Lower leg skin (tissue), 4 donors: ENCODE results near the gene FIS1. TPM values are rescaled to one million over a fixed set of nuclear protein-coding genes. Genes with fewer than 3 reads are reported as not detected.

Experiments used
- DNase-seq, 2 donors: peaks; one replicate each; pipeline ENCODE4 v3.0.0-alpha.2; 2019; ENCODE audit warnings: low spot score in 2 of 2
- H3K4me3 ChIP-seq: fragments of 200-600 bp; sonication (generic); 2 replicates; pipeline ENCODE4 v1.5.1; 2017; ENCODE audit warnings: mild to moderate bottlenecking, low read depth; ENCODE audit not compliant: poor library complexity, severe bottlenecking
- POLR2A ChIP-seq, 2 donors: fragments of 450-650 bp; IDR thresholded peaks; one replicate each; pipeline ENCODE4 v1.6.1; 2016 to 2017; ENCODE audit warnings: antibody characterized with exemption in 2 of 2, mild to moderate bottlenecking in 1 of 2, moderate library complexity in 1 of 2
- WGBS, 2 donors: methylation state at CpG; one replicate each; pipeline ENCODE4 v1.1.5; 2018; 5-methylcytosine and 5-hydroxymethylcytosine counted together
- intact Hi-C: fragments of 100-400 bp; cut with DNase I; formaldehyde crosslinking; loops from one replicate; pipeline ENCODE4 v1.15.0; 2023; ENCODE audit warnings: low total_unique reads
- total RNA-seq, 4 donors: library from RNA; depleted of rRNA; stranded (reverse); fragments of >200 nt; gene quantifications; one replicate each; pipeline ENCODE4 v1.1.0, GENCODE V29; 2016
- TF ChIP-seq, protein P1 (sequence below), 3 donors: fragments of 450-650 bp; IDR thresholded peaks; one replicate each; pipeline ENCODE4 v1.5.1; 2016; ENCODE audit warnings: antibody characterized with exemption in 3 of 3, mild to moderate bottlenecking in 3 of 3, moderate library complexity in 2 of 3

FIS1 gene
- total RNA-seq, 4 donors from 2014 or later = 162 to 273 (median 213) TPM

DNA sequence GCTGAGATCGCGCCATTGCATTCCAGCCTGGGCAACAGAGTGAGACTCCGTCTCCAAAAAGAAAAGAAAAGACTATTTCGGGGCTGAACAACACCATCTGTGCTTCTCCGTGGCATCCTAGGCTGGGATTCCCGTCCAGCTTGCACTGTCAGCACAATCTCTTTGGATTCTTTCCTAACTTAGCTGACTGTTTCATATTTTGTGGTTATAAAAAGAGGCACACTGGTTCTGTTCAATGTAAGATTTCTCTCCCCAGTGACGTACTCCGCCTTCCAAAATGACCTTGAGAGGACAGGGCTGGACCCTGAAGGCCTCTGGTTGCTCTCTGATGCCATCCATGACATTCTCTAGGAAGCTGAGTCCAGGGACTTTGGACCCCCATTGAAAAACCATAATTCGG is 18.2 kb downstream of the FIS1 start:
- TF ChIP-seq, protein P1, sequence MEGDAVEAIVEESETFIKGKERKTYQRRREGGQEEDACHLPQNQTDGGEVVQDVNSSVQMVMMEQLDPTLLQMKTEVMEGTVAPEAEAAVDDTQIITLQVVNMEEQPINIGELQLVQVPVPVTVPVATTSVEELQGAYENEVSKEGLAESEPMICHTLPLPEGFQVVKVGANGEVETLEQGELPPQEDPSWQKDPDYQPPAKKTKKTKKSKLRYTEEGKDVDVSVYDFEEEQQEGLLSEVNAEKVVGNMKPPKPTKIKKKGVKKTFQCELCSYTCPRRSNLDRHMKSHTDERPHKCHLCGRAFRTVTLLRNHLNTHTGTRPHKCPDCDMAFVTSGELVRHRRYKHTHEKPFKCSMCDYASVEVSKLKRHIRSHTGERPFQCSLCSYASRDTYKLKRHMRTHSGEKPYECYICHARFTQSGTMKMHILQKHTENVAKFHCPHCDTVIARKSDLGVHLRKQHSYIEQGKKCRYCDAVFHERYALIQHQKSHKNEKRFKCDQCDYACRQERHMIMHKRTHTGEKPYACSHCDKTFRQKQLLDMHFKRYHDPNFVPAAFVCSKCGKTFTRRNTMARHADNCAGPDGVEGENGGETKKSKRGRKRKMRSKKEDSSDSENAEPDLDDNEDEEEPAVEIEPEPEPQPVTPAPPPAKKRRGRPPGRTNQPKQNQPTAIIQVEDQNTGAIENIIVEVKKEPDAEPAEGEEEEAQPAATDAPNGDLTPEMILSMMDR (IDR thresholded peaks at IDR 0.05) = no peak
- TF ChIP-seq POLR2A (IDR thresholded peaks at IDR 0.05) = no peak
- H3K4me3 ChIP-seq = no peak overlapping the region
- intact Hi-C loops = no loop called here
- DNase-seq = no peak
- WGBS, 2 donors = 74 to 86% methylated on average over 9 of the region's 9 CpGs

DNA sequence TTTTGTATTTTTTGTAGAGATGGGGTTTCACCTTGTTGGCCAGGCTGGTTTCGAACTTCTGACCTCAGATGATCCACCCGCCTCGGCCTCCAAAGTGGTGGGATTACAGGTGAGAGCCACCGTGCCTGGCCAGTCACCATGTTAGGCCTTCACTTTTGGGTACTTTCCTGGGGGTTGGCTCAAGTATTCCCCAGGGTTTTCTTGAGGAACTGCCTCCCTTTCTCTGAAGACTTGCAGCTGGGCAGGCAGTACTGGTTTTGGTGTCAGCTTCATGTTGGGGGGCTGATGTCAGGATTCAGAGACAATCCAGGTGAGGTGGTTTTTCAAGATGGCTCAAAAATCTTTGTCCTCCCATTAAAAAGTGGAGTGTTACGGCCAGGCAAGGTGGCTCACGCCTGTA is 19.2 kb downstream of the FIS1 start:
- intact Hi-C loops = no loop called here
- WGBS, 2 donors = 93 to 94% methylated on average over 6 of the region's 6 CpGs
- TF ChIP-seq POLR2A (IDR thresholded peaks at IDR 0.05) = no peak
- TF ChIP-seq, protein P1 (IDR thresholded peaks at IDR 0.05) = no peak
- no peak overlapping the region for H3K4me3 ChIP-seq
- DNase-seq = no peak

DNA sequence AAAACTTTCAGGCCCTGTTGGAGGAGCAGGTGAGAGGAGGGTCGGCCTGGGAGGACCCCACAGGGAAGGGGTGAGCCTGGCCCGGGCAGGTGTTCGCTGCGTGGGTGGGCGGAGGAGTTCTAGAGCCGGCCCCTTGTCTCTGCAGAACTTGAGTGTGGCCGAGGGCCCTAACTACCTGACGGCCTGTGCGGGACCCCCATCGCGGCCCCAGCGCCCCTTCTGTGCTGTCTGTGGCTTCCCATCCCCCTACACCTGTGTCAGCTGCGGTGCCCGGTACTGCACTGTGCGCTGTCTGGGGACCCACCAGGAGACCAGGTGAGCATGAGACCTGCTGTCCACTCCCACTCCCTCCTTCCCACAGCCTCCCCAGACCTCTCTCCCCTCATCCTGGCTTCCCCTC is 21.4 kb downstream of the FIS1 start:
- intact Hi-C loops = no loop called here
- DNase-seq = no peak
- TF ChIP-seq, protein P1 (IDR thresholded peaks at IDR 0.05) = no peak
- no peak for TF ChIP-seq POLR2A (IDR thresholded peaks at IDR 0.05)
- no peak overlapping the region for H3K4me3 ChIP-seq
- 92 to 95% methylated on average over 15 of the region's 15 CpGs for WGBS, 2 donors

DNA sequence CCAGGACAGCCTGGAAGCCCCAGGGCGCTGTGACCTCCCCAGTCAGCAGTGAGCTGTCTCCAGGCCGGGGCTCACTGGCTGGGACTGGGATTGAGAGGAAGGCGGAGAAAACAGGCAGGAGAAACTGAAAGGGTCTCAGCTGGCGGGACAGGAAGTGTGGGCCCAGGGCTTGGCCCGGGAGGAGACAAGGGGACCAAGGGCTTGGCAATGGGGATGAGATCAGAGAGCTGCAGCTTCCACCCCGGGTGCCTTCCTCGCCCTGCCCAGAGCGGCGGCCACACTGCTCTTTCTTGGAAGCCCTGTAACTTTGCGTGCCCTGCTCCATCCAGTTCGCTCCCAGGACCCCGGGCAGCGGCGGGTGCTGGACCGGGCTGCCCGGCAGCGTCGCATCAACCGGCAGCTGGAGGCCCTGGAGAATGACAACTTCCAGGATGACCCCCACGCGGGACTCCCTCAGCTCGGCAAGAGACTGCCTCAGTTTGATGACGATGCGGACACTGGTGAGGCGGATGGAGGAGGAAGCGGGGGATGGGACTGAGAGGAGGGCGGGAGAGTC is 22.5 kb downstream of the FIS1 start:
- 92% methylated on average over 27 of the region's 27 CpGs for WGBS, 2 donors
- DNase-seq = no peak
- no peak overlapping the region for H3K4me3 ChIP-seq
- intact Hi-C loops = no loop called here
- TF ChIP-seq POLR2A (IDR thresholded peaks at IDR 0.05) = no peak
- TF ChIP-seq, protein P1 (IDR thresholded peaks at IDR 0.05) = no peak

DNA sequence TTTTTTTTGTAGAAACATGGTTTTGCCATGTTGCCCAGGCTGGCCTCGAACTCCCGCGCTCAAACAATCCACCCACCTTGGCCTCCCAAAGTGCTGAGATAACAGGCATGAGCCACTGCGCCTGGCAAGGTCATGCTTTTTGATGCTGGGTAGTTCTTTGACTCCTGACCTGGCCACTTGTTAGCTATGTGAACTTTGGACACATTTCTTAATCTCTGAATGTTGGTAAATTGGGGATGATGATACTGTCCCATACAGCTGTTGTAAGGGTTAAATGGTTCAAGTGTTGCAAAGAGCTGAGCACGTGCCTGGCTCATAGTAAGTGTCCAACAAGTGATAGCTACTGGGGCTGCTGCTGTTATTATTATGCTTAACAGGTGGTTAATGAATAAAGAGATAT is 24.6 kb downstream of the FIS1 start:
- intact Hi-C loops = no loop called here
- H3K4me3 ChIP-seq = no peak overlapping the region
- DNase-seq = no peak
- TF ChIP-seq, protein P1 (IDR thresholded peaks at IDR 0.05) = no peak
- no peak for TF ChIP-seq POLR2A (IDR thresholded peaks at IDR 0.05)
- 87 to 88% methylated on average over 5 of the region's 5 CpGs for WGBS, 2 donors
